ENCODE results near the gene IFITM10.

The IFITM10 gene

GRCh38 chr11:1729692-1730011 lies 20.7 kb downstream of the IFITM10 start:
- Mint-ChIP-seq H3K27ac (no peak overlapping the region), H3K4me1 (peaks cover 5% of the 10 kb centered on the region), H3K36me3 (ENCODE audit: low read depth) (peaks cover 7% of the 10 kb centered on the region), H3K27me3 (ENCODE audit: low read depth) (peaks cover 54% of the 10 kb centered on the region), H3K9me3 (no peaks in the 10 kb centered on the region), H3K4me3 (no peak overlapping the region)
- TF ChIP-seq CTCF (IDR thresholded peaks at IDR 0.05; ENCODE audit: unreplicated experiment in 3 of 3), result no peak

GRCh38 chr11:1728931-1729691 lies 21.3 kb downstream of the IFITM10 start:
- H3K27me3 Mint-ChIP-seq (ENCODE audit: low read depth), result peaks cover 57% of the 10 kb centered on the region
- H3K36me3 Mint-ChIP-seq (ENCODE audit: low read depth), result peaks cover 7% of the 10 kb centered on the region
- no peak overlapping the region for H3K4me3 Mint-ChIP-seq

GRCh38 chr11:1728301-1728700 lies 22.1 kb downstream of the IFITM10 start:
- Mint-ChIP-seq H3K27me3 (ENCODE audit: low read depth) (peaks cover 62% of the 10 kb centered on the region), H3K4me1 (peaks cover 5% of the 10 kb centered on the region), H3K36me3 (ENCODE audit: low read depth) (peaks cover 7% of the 10 kb centered on the region), H3K9me3 (no peaks in the 10 kb centered on the region), H3K4me3 (no peak overlapping the region), H3K27ac (no peak overlapping the region)
- no peak for TF ChIP-seq CTCF (IDR thresholded peaks at IDR 0.05; ENCODE audit: unreplicated experiment in 3 of 3)

More at GRCh38 chr11:1728931-1729691, 21.3 kb downstream of the IFITM10 start:
- Mint-ChIP-seq H3K4me1 (peaks cover 5% of the 10 kb centered on the region), H3K9me3 (no peaks in the 10 kb centered on the region), H3K27ac (no peak overlapping the region)
- no peak for TF ChIP-seq CTCF (IDR thresholded peaks at IDR 0.05; ENCODE audit: unreplicated experiment in 3 of 3)

- Mint-ChIP-seq H3K27ac (no peak overlapping the region), H3K9me3 (no peaks in the 10 kb centered on the region), H3K36me3 (ENCODE audit: low read depth) (peaks cover 7% of the 10 kb centered on the region), H3K4me3 (no peak overlapping the region), H3K4me1 (peaks cover 5% of the 10 kb centered on the region), H3K27me3 (ENCODE audit: low read depth) (peaks cover 62% of the 10 kb centered on the region)
- TF ChIP-seq CTCF (IDR thresholded peaks at IDR 0.05; ENCODE audit: unreplicated experiment in 3 of 3), result no peak
Observed at GRCh38 chr11:1727861-1728260, 22.5 kb downstream of the IFITM10 start.

- peaks cover 7% of the 10 kb centered on the region for H3K36me3 Mint-ChIP-seq (ENCODE audit: low read depth)
- no peak overlapping the region for H3K4me3 Mint-ChIP-seq
- H3K4me1 Mint-ChIP-seq, result peaks cover 5% of the 10 kb centered on the region
- no peak for TF ChIP-seq CTCF (IDR thresholded peaks at IDR 0.05; ENCODE audit: unreplicated experiment in 3 of 3)
- no peaks in the 10 kb centered on the region for H3K9me3 Mint-ChIP-seq
- no peak overlapping the region for H3K27ac Mint-ChIP-seq
- peaks cover 56% of the 10 kb centered on the region for H3K27me3 Mint-ChIP-seq (ENCODE audit: low read depth)
Observed at GRCh38 chr11:1727096-1727690, 23.2 kb downstream of the IFITM10 start.

- Mint-ChIP-seq H3K4me3 (no peak overlapping the region), H3K36me3 (ENCODE audit: low read depth) (no peaks in the 10 kb centered on the region), H3K9me3 (peaks cover 3% of the 10 kb centered on the region), H3K4me1 (peaks cover 7% of the 10 kb centered on the region), H3K27me3 (ENCODE audit: low read depth) (peaks cover 28% of the 10 kb centered on the region), H3K27ac (no peak overlapping the region)
- no peak for TF ChIP-seq CTCF (IDR thresholded peaks at IDR 0.05; ENCODE audit: unreplicated experiment in 3 of 3)
Observed at GRCh38 chr11:1719781-1720180, 30.6 kb downstream of the IFITM10 start.
